C4-2B (cell line): ENCODE results near the gene NOTCH4.

Experiments used
- CTCF ChIP-seq: fragments of 450-650 bp; conservative IDR thresholded peaks from 2 replicates; pipeline ENCODE4 v1.5.1; 2017; ENCODE audit warnings: mild to moderate bottlenecking
- ZFX ChIP-seq: fragments of 450-650 bp; IDR thresholded peaks from 2 replicates; pipeline ENCODE4 v1.6.1; 2017

DNA sequence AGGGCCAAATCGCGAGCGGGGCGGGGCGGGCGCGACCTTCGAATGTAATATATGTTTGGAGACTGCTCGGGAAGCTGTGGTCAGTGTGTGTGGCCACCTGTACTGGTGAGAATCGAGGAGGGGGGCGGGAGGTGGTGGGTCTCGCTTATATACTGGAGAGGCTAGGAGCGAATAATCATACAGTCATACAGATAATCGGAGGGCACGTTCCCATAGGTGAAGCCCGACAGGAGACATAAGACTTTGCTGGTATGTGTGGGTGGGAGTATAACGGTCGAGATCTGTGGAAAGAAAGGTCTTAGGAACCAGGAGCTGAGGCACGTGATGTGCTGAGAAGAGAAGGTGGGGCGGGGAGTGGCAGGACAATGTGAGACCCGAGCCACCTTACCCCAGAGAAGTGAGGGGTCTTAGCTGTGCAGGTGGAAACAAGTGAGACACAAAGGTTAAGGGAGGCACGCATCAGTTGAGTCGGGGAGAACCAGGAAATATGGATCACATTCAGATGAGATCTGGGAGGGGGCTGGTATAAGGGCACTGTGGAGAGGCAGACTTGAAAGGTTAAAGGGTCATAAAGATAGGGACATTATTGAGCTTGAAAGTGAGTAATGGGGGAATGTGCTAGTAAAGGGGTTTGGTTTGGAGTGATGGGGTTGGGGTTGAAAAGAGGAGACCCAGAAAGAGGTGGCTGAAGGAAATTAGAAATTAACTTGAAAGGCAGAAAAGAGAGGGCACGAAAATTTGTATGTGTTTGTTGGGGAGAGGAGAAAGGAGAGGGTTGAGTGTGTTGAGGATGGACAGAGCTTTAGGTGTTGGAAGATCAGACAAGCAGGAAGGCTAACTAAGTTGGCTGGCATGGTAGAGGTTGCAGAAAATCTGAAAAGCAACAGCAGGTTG is 45.1 kb downstream of the NOTCH4 start:
- TF ChIP-seq CTCF (no peak), ZFX (no peak)
